ENCODE results near the gene PHACTR2. TPM values are rescaled to one million over a fixed set of nuclear protein-coding genes. Genes with fewer than 3 reads are reported as not detected.

PHACTR2 gene
- total RNA-seq, 4 donors from 2014 or later = 76.2 to 110 (median 98.2) TPM

GRCh38 chr6:143759666-143760065 lies 81.9 kb downstream of the PHACTR2 start:
- Histone ChIP-seq H3K27me3 (no peaks in the 10 kb centered on the region), H3K9me3 (no peaks in the 10 kb centered on the region), H3K36me3 (peaks cover 0 to 5% (median 0%) of the 10 kb centered on the region in 3 donors), H3K4me3 (no peak overlapping the region), H3K27ac (no peak overlapping the region), H3K4me1 (peaks cover 0 to 15% (median 4%) of the 10 kb centered on the region in 4 donors)
- 25 to 37% methylated on average over 3 of the region's 3 CpGs for WGBS, 2 donors
- no peak for DNase-seq (ENCODE audit: low spot score in 2 of 2)
- TF ChIP-seq EP300 (IDR thresholded peaks at IDR 0.05) = no peak
- no peak for TF ChIP-seq POLR2A (IDR thresholded peaks at IDR 0.05)
- TF ChIP-seq, protein P1, sequence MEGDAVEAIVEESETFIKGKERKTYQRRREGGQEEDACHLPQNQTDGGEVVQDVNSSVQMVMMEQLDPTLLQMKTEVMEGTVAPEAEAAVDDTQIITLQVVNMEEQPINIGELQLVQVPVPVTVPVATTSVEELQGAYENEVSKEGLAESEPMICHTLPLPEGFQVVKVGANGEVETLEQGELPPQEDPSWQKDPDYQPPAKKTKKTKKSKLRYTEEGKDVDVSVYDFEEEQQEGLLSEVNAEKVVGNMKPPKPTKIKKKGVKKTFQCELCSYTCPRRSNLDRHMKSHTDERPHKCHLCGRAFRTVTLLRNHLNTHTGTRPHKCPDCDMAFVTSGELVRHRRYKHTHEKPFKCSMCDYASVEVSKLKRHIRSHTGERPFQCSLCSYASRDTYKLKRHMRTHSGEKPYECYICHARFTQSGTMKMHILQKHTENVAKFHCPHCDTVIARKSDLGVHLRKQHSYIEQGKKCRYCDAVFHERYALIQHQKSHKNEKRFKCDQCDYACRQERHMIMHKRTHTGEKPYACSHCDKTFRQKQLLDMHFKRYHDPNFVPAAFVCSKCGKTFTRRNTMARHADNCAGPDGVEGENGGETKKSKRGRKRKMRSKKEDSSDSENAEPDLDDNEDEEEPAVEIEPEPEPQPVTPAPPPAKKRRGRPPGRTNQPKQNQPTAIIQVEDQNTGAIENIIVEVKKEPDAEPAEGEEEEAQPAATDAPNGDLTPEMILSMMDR (IDR thresholded peaks at IDR 0.05) = no peak

DNA sequence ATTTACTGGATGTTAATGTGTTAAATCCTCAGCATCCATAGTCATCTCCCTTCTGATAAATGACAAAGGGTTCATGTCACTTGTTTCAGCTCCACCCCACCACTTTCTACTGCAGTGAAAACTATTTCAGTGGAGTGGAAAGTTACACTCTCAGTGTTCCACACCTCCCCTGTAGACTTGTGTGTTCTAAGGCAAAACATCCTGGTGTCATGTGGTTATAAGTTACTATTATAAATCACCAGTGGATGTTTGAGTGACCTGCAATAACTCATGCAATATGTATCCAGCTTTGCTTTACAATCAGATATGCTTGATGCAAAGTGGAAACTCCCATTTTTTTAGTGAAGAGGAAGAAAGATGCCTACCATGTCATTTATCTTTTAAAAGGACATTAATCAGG lies 83.3 kb downstream of the PHACTR2 start:
- H3K36me3 ChIP-seq = peaks cover 0 to 9% (median 0%) of the 10 kb centered on the region in 3 donors
- no peaks in the 10 kb centered on the region for H3K9me3 ChIP-seq
- DNase-seq (ENCODE audit: low spot score in 2 of 2) = no peak
- H3K4me3 ChIP-seq = no peak overlapping the region
- no peak overlapping the region for H3K27ac ChIP-seq
- no peaks in the 10 kb centered on the region for H3K27me3 ChIP-seq
- peaks cover 0 to 15% (median 4%) of the 10 kb centered on the region in 4 donors for H3K4me1 ChIP-seq
- TF ChIP-seq POLR2A (IDR thresholded peaks at IDR 0.05) (no peak), EP300 (IDR thresholded peaks at IDR 0.05) (no peak)
- TF ChIP-seq, protein P1 (IDR thresholded peaks at IDR 0.05) = no peak

DNA sequence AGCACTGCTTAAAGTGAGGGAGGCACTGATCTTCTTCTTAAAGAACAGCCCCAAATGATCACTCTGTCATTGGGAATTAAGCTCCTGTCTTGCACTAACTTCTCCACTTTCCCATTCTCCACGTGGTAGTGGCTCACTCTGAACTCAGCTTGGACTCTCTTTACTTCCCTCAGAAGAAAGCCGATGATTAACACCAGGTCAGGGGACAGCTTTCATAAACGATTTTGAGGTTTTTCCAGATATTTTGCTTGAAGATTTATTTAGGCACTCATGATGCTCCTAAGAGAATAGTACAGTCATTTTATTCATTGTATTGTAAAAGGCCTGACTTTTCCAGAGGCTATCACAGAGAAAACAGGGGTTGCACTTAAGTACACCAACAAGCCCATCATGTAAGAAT lies 84.4 kb downstream of the PHACTR2 start:
- Histone ChIP-seq H3K27me3 (no peaks in the 10 kb centered on the region), H3K9me3 (no peaks in the 10 kb centered on the region), H3K36me3 (peaks cover 0 to 16% (median 0%) of the 10 kb centered on the region in 3 donors), H3K4me3 (no peak overlapping the region), H3K4me1 (peaks cover 0 to 15% (median 4%) of the 10 kb centered on the region in 4 donors), H3K27ac (no peak overlapping the region)
- 32 to 36% methylated on average over 3 of the region's 3 CpGs for WGBS, 2 donors
- no peak for DNase-seq (ENCODE audit: low spot score in 2 of 2)
- TF ChIP-seq, protein P1 (IDR thresholded peaks at IDR 0.05) = no peak
- TF ChIP-seq EP300 (IDR thresholded peaks at IDR 0.05) = no peak
- TF ChIP-seq POLR2A (IDR thresholded peaks at IDR 0.05) = no peak

DNA sequence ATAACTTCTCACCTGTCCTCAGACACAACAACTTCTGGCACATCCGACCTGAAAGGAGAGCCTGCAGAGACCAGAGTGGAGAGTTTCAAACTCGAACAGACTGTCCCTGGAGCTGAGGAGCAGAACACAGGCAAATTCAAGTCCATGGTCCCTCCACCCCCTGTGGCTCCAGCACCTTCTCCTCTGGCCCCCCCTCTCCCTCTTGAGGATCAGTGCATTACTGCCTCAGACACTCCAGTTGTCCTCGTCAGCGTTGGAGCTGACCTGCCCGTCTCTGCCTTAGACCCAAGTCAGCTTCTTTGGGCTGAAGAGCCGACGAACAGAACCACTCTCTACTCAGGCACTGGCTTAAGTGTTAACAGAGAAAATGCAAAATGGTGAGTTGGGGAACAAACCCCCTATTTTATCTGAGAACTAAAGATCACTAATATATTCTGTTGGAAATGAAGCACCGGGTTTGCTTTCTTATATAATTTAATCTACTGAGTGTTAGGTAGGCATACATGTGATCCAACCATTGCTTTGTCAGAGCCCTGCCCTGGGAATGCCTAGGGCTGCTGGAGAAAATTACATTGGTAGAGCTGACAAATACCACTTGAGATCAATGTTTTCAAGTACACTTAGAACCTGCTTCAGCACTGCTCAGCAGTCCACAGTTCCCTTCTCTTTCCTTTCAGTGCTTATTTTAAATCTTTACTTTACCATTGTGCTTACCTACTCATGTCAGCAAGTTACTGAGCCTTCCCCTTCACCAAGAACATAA lies 87.8 kb downstream of the PHACTR2 start:
- Histone ChIP-seq H3K4me1 (peaks cover 0 to 3% (median 0%) of the 10 kb centered on the region in 4 donors), H3K27me3 (no peaks in the 10 kb centered on the region), H3K9me3 (no peaks in the 10 kb centered on the region), H3K36me3 (peaks cover 0 to 28% (median 0%) of the 10 kb centered on the region in 3 donors), H3K27ac (no peak overlapping the region), H3K4me3 (no peak overlapping the region)
- no peak for TF ChIP-seq EP300 (IDR thresholded peaks at IDR 0.05)
- no peak for TF ChIP-seq POLR2A (IDR thresholded peaks at IDR 0.05)
- TF ChIP-seq, protein P1 (IDR thresholded peaks at IDR 0.05) = no peak
- no peak for DNase-seq (ENCODE audit: low spot score in 2 of 2)
- 92 to 94% methylated on average over 8 of the region's 8 CpGs for WGBS, 2 donors

DNA sequence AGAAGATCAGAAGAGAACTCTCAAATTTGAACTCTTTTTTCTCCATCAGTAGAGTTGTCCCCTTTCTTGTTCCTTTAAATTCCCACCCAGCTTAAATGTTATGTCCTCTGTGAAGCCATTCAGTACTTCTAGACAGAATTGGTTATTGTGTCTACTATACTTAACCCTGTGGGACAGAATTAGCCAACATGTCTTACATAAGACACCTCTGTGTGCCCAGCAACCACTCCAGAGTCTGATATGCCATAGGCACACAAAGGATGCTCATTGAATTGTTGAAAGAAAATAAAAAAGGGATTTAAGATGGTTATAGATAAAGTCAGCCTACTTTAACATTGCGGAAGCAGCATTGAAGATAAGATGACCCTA lies 88.4 kb downstream of the PHACTR2 start:
- Histone ChIP-seq H3K9me3 (no peaks in the 10 kb centered on the region), H3K4me3 (no peak overlapping the region), H3K27ac (no peak overlapping the region), H3K27me3 (no peaks in the 10 kb centered on the region), H3K36me3 (peaks cover 0 to 28% (median 0%) of the 10 kb centered on the region in 3 donors), H3K4me1 (peaks cover 0 to 3% (median 0%) of the 10 kb centered on the region in 4 donors)
- no peak for TF ChIP-seq POLR2A (IDR thresholded peaks at IDR 0.05)
- TF ChIP-seq, protein P1 (IDR thresholded peaks at IDR 0.05) = no peak
- no peak for TF ChIP-seq EP300 (IDR thresholded peaks at IDR 0.05)
- WGBS, 2 donors = 96 to 98% methylated on average over 1 of the region's 1 CpG
- DNase-seq (ENCODE audit: low spot score in 2 of 2) = no peak

All from tibial nerve (tissue), 4 donors.